ENCODE data around the gene ADGRD1.

ADGRD1 gene

GRCh38 chr12:131188131-131189050, 234.7 kb downstream of the ADGRD1 start:
- DNase-seq = no peak

GRCh38 chr12:131189781-131190180, 236.1 kb downstream of the ADGRD1 start:
- no peak for DNase-seq

GRCh38 chr12:131190965-131191364, 237.3 kb downstream of the ADGRD1 start:
- no peak for DNase-seq

Data from stimulated activated CD4-positive, alpha-beta T cell treated with anti-CD3 and anti-CD28 coated beads, Interleukin-2, amount 100 ng/mL, for 48 hours (primary cell).